ENCODE data around the gene CSTF1.
"Not testable (repeated sequence)": the region's sequence is repeated elsewhere in the genome, so short reads cannot be mapped to it uniquely, and the experiment has no call there.

The CSTF1 gene

GRCh38 chr20:56409956-56410355 lies 17.5 kb downstream of the CSTF1 start:
- H3K79me2 ChIP-seq (ENCODE audit: control insufficient read depth, insufficient read depth, low read length) = no peaks in the 10 kb centered on the region
- no CpG with 5 or more reads among the region's 1 CpG for WGBS (ENCODE audit: extremely low coverage, insufficient coverage, low lambda C conversion rate)
- H3K23ac ChIP-seq (ENCODE audit: low read length) = no peak overlapping the region
- H2BK15ac ChIP-seq (replicated peaks; ENCODE audit: low read depth) = no peak overlapping the region
- no peak overlapping the region for H3K9ac ChIP-seq (ENCODE audit: low read length)
- H2BK120ac ChIP-seq (ENCODE audit: low read depth, low read length) = no peak overlapping the region
- peaks cover 4% of the 10 kb centered on the region for H3K36me3 ChIP-seq (ENCODE audit: control insufficient read depth, insufficient read depth, low read length)
- no peak overlapping the region for H3K4me2 ChIP-seq (ENCODE audit: low read length)
- H3K27ac ChIP-seq (ENCODE audit: low read depth, low read length) = no peak overlapping the region
- H3K18ac ChIP-seq (ENCODE audit: low read length) = no peak overlapping the region
- no peaks in the 10 kb centered on the region for H3K27me3 ChIP-seq (ENCODE audit: insufficient read depth, low read length, poor library complexity)
- no peaks in the 10 kb centered on the region for H3K79me1 ChIP-seq (ENCODE audit: low read length)
- H4K5ac ChIP-seq (ENCODE audit: low read length) = no peak overlapping the region
- no peak overlapping the region for H4K8ac ChIP-seq (ENCODE audit: low read depth, low read length)
- no peak overlapping the region for H2AK5ac ChIP-seq (ENCODE audit: low read length)
- no peak overlapping the region for H2BK5ac ChIP-seq (ENCODE audit: low read length)
- DNase-seq = no peak
- no peak overlapping the region for H3K4me3 ChIP-seq (ENCODE audit: low read length)
- no peak overlapping the region for H3K4ac ChIP-seq (ENCODE audit: low read depth, low read length)
- no peaks in the 10 kb centered on the region for H3K4me1 ChIP-seq (ENCODE audit: control insufficient read depth, low read depth, low read length)
- H3K56ac ChIP-seq (ENCODE audit: low read length) = no peak overlapping the region

- not testable (repeated sequence) for H4K8ac ChIP-seq (ENCODE audit: low read depth, low read length); H2BK120ac ChIP-seq (ENCODE audit: low read depth, low read length); H3K4me2 ChIP-seq (ENCODE audit: low read length); H3K4me1 ChIP-seq (ENCODE audit: control insufficient read depth, low read depth, low read length); H3K27ac ChIP-seq (ENCODE audit: low read depth, low read length); H3K4me3 ChIP-seq (ENCODE audit: low read length); DNase-seq; H3K56ac ChIP-seq (ENCODE audit: low read length); H3K36me3 ChIP-seq (ENCODE audit: control insufficient read depth, insufficient read depth, low read length); H3K79me1 ChIP-seq (ENCODE audit: low read length); H3K4ac ChIP-seq (ENCODE audit: low read depth, low read length); H3K27me3 ChIP-seq (ENCODE audit: insufficient read depth, low read length, poor library complexity); H2BK5ac ChIP-seq (ENCODE audit: low read length); H3K79me2 ChIP-seq (ENCODE audit: control insufficient read depth, insufficient read depth, low read length); H2BK15ac ChIP-seq (replicated peaks; ENCODE audit: low read depth); H3K18ac ChIP-seq (ENCODE audit: low read length); H2AK5ac ChIP-seq (ENCODE audit: low read length); H3K9ac ChIP-seq (ENCODE audit: low read length); H3K23ac ChIP-seq (ENCODE audit: low read length); H4K5ac ChIP-seq (ENCODE audit: low read length)
- no CpG with 5 or more reads among the region's 7 CpGs for WGBS (ENCODE audit: extremely low coverage, insufficient coverage, low lambda C conversion rate)
Observed at GRCh38 chr20:56411287-56411686, 18.8 kb downstream of the CSTF1 start.

DNA sequence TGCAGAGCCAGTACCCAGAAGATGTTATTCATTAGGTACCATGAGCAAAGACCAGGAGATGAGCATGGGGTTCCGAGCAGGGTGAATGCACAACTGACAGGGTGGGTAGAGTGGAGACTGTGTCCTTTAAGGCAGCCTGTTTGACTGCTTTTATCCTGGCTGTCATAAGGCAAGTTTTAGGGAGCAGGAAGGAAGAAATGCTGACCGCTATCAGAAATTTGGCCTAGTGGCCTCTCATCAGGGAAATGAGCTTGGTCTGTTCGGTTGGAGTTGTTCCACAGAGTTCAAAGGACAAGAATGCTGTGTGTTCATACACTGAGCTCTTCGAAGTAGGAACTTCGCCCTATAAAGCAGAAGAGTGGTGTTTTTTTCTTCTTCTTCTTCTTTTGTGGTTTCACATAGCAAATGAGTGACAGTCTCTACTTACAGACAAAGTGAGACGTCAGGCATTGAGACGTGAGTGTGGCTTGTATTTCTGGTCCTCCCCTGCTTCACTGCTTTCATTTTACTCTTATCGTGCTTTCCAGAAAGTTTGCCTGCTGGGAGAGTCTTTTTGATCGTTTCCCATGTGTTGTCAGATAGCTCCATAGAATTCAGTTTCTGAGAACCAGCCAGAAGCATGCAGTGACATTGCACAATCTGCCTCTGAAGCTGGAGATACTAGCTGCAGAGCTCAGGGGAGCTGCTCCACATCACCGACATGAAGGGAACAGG lies 19.5 kb downstream of the CSTF1 start, which contains the start of gene CASS4:
Gene CASS4 (plus strand): TSS at position 502 of the 714 bp plus-strand sequence. CDS start 199 bp downstream, at position 701.
- Histone ChIP-seq H3K18ac (ENCODE audit: low read length) (no peak within 1 kb of the TSS), H3K9ac (ENCODE audit: low read length) (no peak within 1 kb of the TSS), H2AK5ac (ENCODE audit: low read length) (no peak within 1 kb of the TSS), H4K8ac (ENCODE audit: low read depth, low read length) (no peak within 1 kb of the TSS), H3K79me2 (ENCODE audit: control insufficient read depth, insufficient read depth, low read length) (no peaks in the 10 kb centered on the region), H3K27ac (ENCODE audit: low read depth, low read length) (no peak within 1 kb of the TSS), H2BK120ac (ENCODE audit: low read depth, low read length) (no peak within 1 kb of the TSS), H4K5ac (ENCODE audit: low read length) (no peak within 1 kb of the TSS), H2BK15ac (replicated peaks; ENCODE audit: low read depth) (no peak within 1 kb of the TSS), H3K4me1 (ENCODE audit: control insufficient read depth, low read depth, low read length) (no peaks in the 10 kb centered on the region), H3K23ac (ENCODE audit: low read length) (no peak within 1 kb of the TSS), H3K36me3 (ENCODE audit: control insufficient read depth, insufficient read depth, low read length) (peaks cover 4% of the 10 kb centered on the region), H3K27me3 (ENCODE audit: insufficient read depth, low read length, poor library complexity) (no peaks in the 10 kb centered on the region), H2BK5ac (ENCODE audit: low read length) (no peak within 1 kb of the TSS), H3K4me2 (ENCODE audit: low read length) (no peak within 1 kb of the TSS), H3K4me3 (ENCODE audit: low read length) (no peak within 1 kb of the TSS), H3K79me1 (ENCODE audit: low read length) (no peaks in the 10 kb centered on the region), H3K56ac (ENCODE audit: low read length) (no peak within 1 kb of the TSS), H3K4ac (ENCODE audit: low read depth, low read length) (no peak within 1 kb of the TSS)
- DNase-seq = no peak
- WGBS (ENCODE audit: extremely low coverage, insufficient coverage, low lambda C conversion rate) = no CpG with 5 or more reads among the region's 10 CpGs

GRCh38 chr20:56412473-56412790 lies 20.0 kb downstream of the CSTF1 start:
- no peak overlapping the region for H3K23ac ChIP-seq (ENCODE audit: low read length)
- no peak overlapping the region for H3K27ac ChIP-seq (ENCODE audit: low read depth, low read length)
- no peak overlapping the region for H3K18ac ChIP-seq (ENCODE audit: low read length)
- no peak overlapping the region for H3K4ac ChIP-seq (ENCODE audit: low read depth, low read length)
- H3K4me3 ChIP-seq (ENCODE audit: low read length) = no peak overlapping the region
- no peak overlapping the region for H4K5ac ChIP-seq (ENCODE audit: low read length)
- no peak overlapping the region for H3K9ac ChIP-seq (ENCODE audit: low read length)
- H2BK120ac ChIP-seq (ENCODE audit: low read depth, low read length) = no peak overlapping the region
- H3K56ac ChIP-seq (ENCODE audit: low read length) = no peak overlapping the region
- H4K8ac ChIP-seq (ENCODE audit: low read depth, low read length) = no peak overlapping the region
- no peaks in the 10 kb centered on the region for H3K27me3 ChIP-seq (ENCODE audit: insufficient read depth, low read length, poor library complexity)
- no peaks in the 10 kb centered on the region for H3K79me2 ChIP-seq (ENCODE audit: control insufficient read depth, insufficient read depth, low read length)
- H2AK5ac ChIP-seq (ENCODE audit: low read length) = no peak overlapping the region
- no peak overlapping the region for H2BK15ac ChIP-seq (replicated peaks; ENCODE audit: low read depth)
- DNase-seq = no peak
- WGBS (ENCODE audit: extremely low coverage, insufficient coverage, low lambda C conversion rate) = 100% methylated on average over 1 of the region's 7 CpGs
- H2BK5ac ChIP-seq (ENCODE audit: low read length) = no peak overlapping the region
- no peak overlapping the region for H3K4me2 ChIP-seq (ENCODE audit: low read length)
- no peaks in the 10 kb centered on the region for H3K79me1 ChIP-seq (ENCODE audit: low read length)
- no peaks in the 10 kb centered on the region for H3K4me1 ChIP-seq (ENCODE audit: control insufficient read depth, low read depth, low read length)
- H3K36me3 ChIP-seq (ENCODE audit: control insufficient read depth, insufficient read depth, low read length) = peaks cover 2% of the 10 kb centered on the region

GRCh38 chr20:56412949-56413348 lies 20.5 kb downstream of the CSTF1 start:
- H4K5ac ChIP-seq (ENCODE audit: low read length) = no peak overlapping the region
- no peak overlapping the region for H2BK5ac ChIP-seq (ENCODE audit: low read length)
- H2BK15ac ChIP-seq (replicated peaks; ENCODE audit: low read depth) = no peak overlapping the region
- no peak overlapping the region for H3K23ac ChIP-seq (ENCODE audit: low read length)
- no peak overlapping the region for H2BK120ac ChIP-seq (ENCODE audit: low read depth, low read length)
- H3K4me2 ChIP-seq (ENCODE audit: low read length) = no peak overlapping the region
- no peaks in the 10 kb centered on the region for H3K27me3 ChIP-seq (ENCODE audit: insufficient read depth, low read length, poor library complexity)
- no peak overlapping the region for H2AK5ac ChIP-seq (ENCODE audit: low read length)
- no peak overlapping the region for H3K18ac ChIP-seq (ENCODE audit: low read length)
- no CpG with 5 or more reads among the region's 3 CpGs for WGBS (ENCODE audit: extremely low coverage, insufficient coverage, low lambda C conversion rate)
- H3K79me2 ChIP-seq (ENCODE audit: control insufficient read depth, insufficient read depth, low read length) = no peaks in the 10 kb centered on the region
- H3K4me3 ChIP-seq (ENCODE audit: low read length) = no peak overlapping the region
- no peak overlapping the region for H3K27ac ChIP-seq (ENCODE audit: low read depth, low read length)
- no peaks in the 10 kb centered on the region for H3K79me1 ChIP-seq (ENCODE audit: low read length)
- no peak overlapping the region for H3K4ac ChIP-seq (ENCODE audit: low read depth, low read length)
- no peak overlapping the region for H3K56ac ChIP-seq (ENCODE audit: low read length)
- H4K8ac ChIP-seq (ENCODE audit: low read depth, low read length) = no peak overlapping the region
- H3K9ac ChIP-seq (ENCODE audit: low read length) = no peak overlapping the region
- DNase-seq = no peak
- H3K4me1 ChIP-seq (ENCODE audit: control insufficient read depth, low read depth, low read length) = no peaks in the 10 kb centered on the region
- H3K36me3 ChIP-seq (ENCODE audit: control insufficient read depth, insufficient read depth, low read length) = no peaks in the 10 kb centered on the region
